Measurements from ENCODE around the gene LRRTM4.
"Not testable (repeated sequence)": the region's sequence is repeated elsewhere in the genome, so short reads cannot be mapped to it uniquely, and the experiment has no call there.

LRRTM4 gene

GRCh38 chr2:76793647-76794334 lies 728.4 kb downstream of the LRRTM4 start:
- no peaks in the 10 kb centered on the region for H3K27me3 Mint-ChIP-seq (ENCODE audit: low read depth, poor library complexity)
- H3K4me1 Mint-ChIP-seq: no peaks in the 10 kb centered on the region
- no peak overlapping the region for H3K27ac Mint-ChIP-seq
- no peak for DNase-seq
- no peak for TF ChIP-seq CTCF (IDR thresholded peaks at IDR 0.05)
- H3K4me3 Mint-ChIP-seq: no peak overlapping the region
- H3K9me3 Mint-ChIP-seq: peaks cover 19% of the 10 kb centered on the region
- H3K36me3 Mint-ChIP-seq (ENCODE audit: low read depth): peaks cover 4% of the 10 kb centered on the region

GRCh38 chr2:76781313-76781712 lies 740.9 kb downstream of the LRRTM4 start:
- H3K4me1 Mint-ChIP-seq; H3K27ac Mint-ChIP-seq; DNase-seq; H3K4me3 Mint-ChIP-seq; H3K27me3 Mint-ChIP-seq (ENCODE audit: low read depth, poor library complexity): not testable (repeated sequence)
- peaks cover 14% of the 10 kb centered on the region for H3K36me3 Mint-ChIP-seq (ENCODE audit: low read depth)
- peaks cover 25% of the 10 kb centered on the region for H3K9me3 Mint-ChIP-seq

GRCh38 chr2:76763276-76763675 lies 758.9 kb downstream of the LRRTM4 start:
- Mint-ChIP-seq H3K27ac (no peak overlapping the region), H3K4me3 (no peak overlapping the region), H3K9me3 (no peaks in the 10 kb centered on the region), H3K36me3 (ENCODE audit: low read depth) (no peaks in the 10 kb centered on the region), H3K27me3 (ENCODE audit: low read depth, poor library complexity) (no peaks in the 10 kb centered on the region), H3K4me1 (no peaks in the 10 kb centered on the region)
- TF ChIP-seq CTCF (IDR thresholded peaks at IDR 0.05): no peak
- no peak for DNase-seq

GRCh38 chr2:76760367-76760704 lies 761.8 kb downstream of the LRRTM4 start:
- no peak for DNase-seq
- no peaks in the 10 kb centered on the region for H3K9me3 Mint-ChIP-seq
- TF ChIP-seq CTCF (IDR thresholded peaks at IDR 0.05): no peak
- H3K27me3 Mint-ChIP-seq (ENCODE audit: low read depth, poor library complexity): no peaks in the 10 kb centered on the region
- no peak overlapping the region for H3K4me3 Mint-ChIP-seq
- H3K27ac Mint-ChIP-seq: no peak overlapping the region
- H3K4me1 Mint-ChIP-seq: no peaks in the 10 kb centered on the region
- H3K36me3 Mint-ChIP-seq (ENCODE audit: low read depth): no peaks in the 10 kb centered on the region

GRCh38 chr2:76759634-76760366 lies 762.4 kb downstream of the LRRTM4 start:
- H3K4me3 Mint-ChIP-seq: no peak overlapping the region
- TF ChIP-seq CTCF (IDR thresholded peaks at IDR 0.05): no peak
- no peak overlapping the region for H3K27ac Mint-ChIP-seq
- no peaks in the 10 kb centered on the region for H3K36me3 Mint-ChIP-seq (ENCODE audit: low read depth)
- no peaks in the 10 kb centered on the region for H3K9me3 Mint-ChIP-seq
- H3K4me1 Mint-ChIP-seq: no peaks in the 10 kb centered on the region
- DNase-seq: no peak
- no peaks in the 10 kb centered on the region for H3K27me3 Mint-ChIP-seq (ENCODE audit: low read depth, poor library complexity)

- no peaks in the 10 kb centered on the region for H3K4me1 Mint-ChIP-seq
Observed at GRCh38 chr2:76752506-76752905, 769.7 kb downstream of the LRRTM4 start.

More at GRCh38 chr2:76752506-76752905, 769.7 kb downstream of the LRRTM4 start:
- H3K27ac Mint-ChIP-seq: no peak overlapping the region
- H3K27me3 Mint-ChIP-seq (ENCODE audit: low read depth, poor library complexity): no peaks in the 10 kb centered on the region
- H3K4me3 Mint-ChIP-seq: no peak overlapping the region
- DNase-seq: no peak
- H3K36me3 Mint-ChIP-seq (ENCODE audit: low read depth): no peaks in the 10 kb centered on the region
- TF ChIP-seq CTCF (IDR thresholded peaks at IDR 0.05): no peak
- H3K9me3 Mint-ChIP-seq: no peaks in the 10 kb centered on the region

Data from nephron progenitor cell (in vitro differentiated cells).